GM19324 (cell line): Measurements from ENCODE around the gene KRT85.

Source experiments
- ATAC-seq: cut with Tn5 transposase; IDR thresholded peaks from one replicate; pipeline ENCODE4 v1.9.1; 2021; ENCODE audit warnings: mild to moderate bottlenecking, moderate library complexity; ENCODE audit not compliant: unreplicated experiment, low FRiP score

KRT85 gene

GRCh38 chr12:52369211-52369610 lies 1.9 kb upstream of the KRT85 start:
- no peak for ATAC-seq

GRCh38 chr12:52368508-52368907 lies 1.2 kb upstream of the KRT85 start:
- no peak for ATAC-seq

GRCh38 chr12:52367876-52368275 lies 595 bp upstream of the KRT85 start:
- no peak for ATAC-seq

- ATAC-seq = no peak
These were observed 2.3 kb downstream of the KRT85 start for GRCh38 chr12:52364901-52365489.

- no peak for ATAC-seq
These were observed 3.2 kb downstream of the KRT85 start for GRCh38 chr12:52364061-52364460.

- ATAC-seq = no peak
These were observed 4.1 kb downstream of the KRT85 start for GRCh38 chr12:52363111-52363679.

- ATAC-seq = no peak
These were observed 5.1 kb downstream of the KRT85 start for GRCh38 chr12:52362118-52362726.

GRCh38 chr12:52361553-52361952 lies 5.7 kb downstream of the KRT85 start:
- ATAC-seq = no peak

- ATAC-seq = no peak
These were observed 6.5 kb downstream of the KRT85 start for GRCh38 chr12:52360663-52361271.

- ATAC-seq = no peak
These were observed 7.1 kb downstream of the KRT85 start for GRCh38 chr12:52360106-52360662.

GRCh38 chr12:52359621-52360061 lies 7.6 kb downstream of the KRT85 start:
- no peak for ATAC-seq

GRCh38 chr12:52358575-52359350 lies 8.5 kb downstream of the KRT85 start:
- ATAC-seq = peak; percentile 86

- ATAC-seq = no peak
These were observed 10.3 kb downstream of the KRT85 start for GRCh38 chr12:52356762-52357580.

- ATAC-seq = no peak
These were observed 11.1 kb downstream of the KRT85 start for GRCh38 chr12:52356031-52356761.

- no peak for ATAC-seq
These were observed 12.1 kb downstream of the KRT85 start for GRCh38 chr12:52355176-52355575.

- ATAC-seq = no peak
These were observed 13.1 kb downstream of the KRT85 start for GRCh38 chr12:52354200-52354599.

GRCh38 chr12:52353766-52354165 lies 13.5 kb downstream of the KRT85 start:
- ATAC-seq = no peak

- no peak for ATAC-seq
These were observed 14.3 kb downstream of the KRT85 start for GRCh38 chr12:52352951-52353350.
